ENCODE measurements around the gene GRK7.

Gene GRK7

DNA sequence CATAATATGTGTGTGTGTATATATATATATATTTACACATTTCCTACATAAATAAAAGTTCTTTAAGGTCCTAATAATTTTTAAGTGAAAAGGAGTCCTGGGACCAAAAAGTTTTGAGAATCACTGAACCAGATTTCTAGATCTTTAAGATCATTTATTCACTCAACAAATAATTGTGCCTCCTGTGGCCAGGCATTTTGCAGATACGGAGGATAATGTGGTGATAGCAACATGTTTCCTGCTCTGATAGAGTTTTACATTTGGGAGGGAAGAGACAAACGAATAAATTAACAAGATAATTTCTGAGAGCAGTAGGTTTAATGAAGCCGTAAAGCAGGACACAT is 25.6 kb upstream of the GRK7 start:
- DNase-seq (ENCODE audit: extremely low read depth, low read depth), result no peak
- peak overlapping the region; percentile 96 for H3K4me3 ChIP-seq (replicated peaks; ENCODE audit: low read depth, low read length)
- TF ChIP-seq CTCF (IDR thresholded peaks at IDR 0.05; ENCODE audit: low read depth, low read length, missing control alignments), result no peak

DNA sequence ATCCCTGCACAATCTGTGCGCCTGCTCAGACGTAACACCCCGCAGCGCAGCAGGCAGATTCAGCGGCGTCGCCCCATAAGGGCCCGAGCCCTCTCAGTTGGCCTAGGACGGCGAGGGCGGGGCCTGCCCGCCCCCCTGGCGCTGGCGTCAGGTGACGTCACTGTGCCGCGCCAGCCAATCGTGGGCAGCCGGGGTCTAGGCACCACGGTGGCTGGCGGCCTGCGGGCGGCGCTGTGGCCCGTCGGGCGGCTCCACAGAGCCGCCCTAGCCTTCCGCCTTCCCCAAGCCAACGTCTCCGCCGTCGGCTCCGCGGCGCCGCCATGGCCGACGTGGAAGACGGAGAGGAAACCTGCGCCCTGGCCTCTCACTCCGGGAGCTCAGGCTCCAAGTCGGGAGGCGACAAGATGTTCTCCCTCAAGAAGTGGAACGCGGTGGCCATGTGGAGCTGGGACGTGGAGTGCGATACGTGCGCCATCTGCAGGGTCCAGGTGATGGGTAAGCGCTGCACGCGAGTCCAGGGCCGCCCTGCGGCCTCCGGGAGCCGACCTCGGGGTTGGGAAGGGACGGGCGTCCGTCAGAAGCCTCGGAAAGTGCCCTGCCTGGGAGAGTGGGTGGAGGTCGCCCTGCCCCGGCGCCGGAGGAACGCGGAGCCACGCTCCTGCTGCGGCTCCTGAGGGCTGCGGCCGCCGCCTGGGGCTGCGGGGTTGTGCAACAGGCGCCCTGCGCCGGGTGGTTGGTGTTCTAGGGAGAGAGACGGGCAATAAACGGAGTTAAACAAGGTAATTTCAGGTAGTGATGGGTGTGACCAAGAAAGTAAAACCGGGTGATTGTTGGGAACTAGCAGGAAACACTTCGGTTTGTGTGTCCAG is 25.0 kb upstream of the GRK7 start, which contains the start of gene RNF7:
TSS of gene RNF7 (plus strand) at position 277 of the 869 bp plus-strand sequence. CDS start at position 321, 44 bp downstream.
- peak; percentile 84 for DNase-seq (ENCODE audit: extremely low read depth, low read depth)
- TF ChIP-seq CTCF (IDR thresholded peaks at IDR 0.05; ENCODE audit: low read depth, low read length, missing control alignments), result peak; percentile 92
- peak within 1 kb of the TSS; percentile 96 for H3K4me3 ChIP-seq (replicated peaks; ENCODE audit: low read depth, low read length)

GRCh38 chr3:141738891-141739363 is 24.3 kb upstream of the GRK7 start:
- TF ChIP-seq CTCF (IDR thresholded peaks at IDR 0.05; ENCODE audit: low read depth, low read length, missing control alignments), result no peak
- peak overlapping the region; percentile 96 for H3K4me3 ChIP-seq (replicated peaks; ENCODE audit: low read depth, low read length)
- peak; percentile 2 for DNase-seq (ENCODE audit: extremely low read depth, low read depth)

DNA sequence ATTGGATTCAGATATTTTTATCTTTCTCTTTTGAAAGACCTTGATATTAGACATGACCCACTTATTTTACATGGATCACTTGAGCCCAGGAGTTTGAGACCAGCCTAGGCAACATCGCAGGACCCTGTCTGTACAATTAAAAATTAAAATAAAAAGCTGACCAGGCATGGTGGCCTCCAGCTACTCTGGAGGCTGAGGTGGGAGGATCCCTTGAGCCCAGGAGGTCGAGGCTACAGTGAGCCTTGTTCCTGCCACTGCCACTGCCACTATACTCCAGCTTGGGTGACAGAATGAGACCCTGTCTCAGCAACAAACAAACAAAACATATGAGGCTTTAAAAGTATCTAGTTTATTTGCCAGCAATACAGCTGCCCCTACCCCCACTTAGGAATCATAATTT is 23.5 kb upstream of the GRK7 start:
- no peak for DNase-seq (ENCODE audit: extremely low read depth, low read depth)
- H3K4me3 ChIP-seq (replicated peaks; ENCODE audit: low read depth, low read length), result peak overlapping the region; percentile 96
- TF ChIP-seq CTCF (IDR thresholded peaks at IDR 0.05; ENCODE audit: low read depth, low read length, missing control alignments), result no peak

- peak overlapping the region; percentile 96; the same call in 1 of the 2 replicates for H3K4me3 ChIP-seq (replicated peaks; ENCODE audit: low read depth, low read length)
- DNase-seq (ENCODE audit: extremely low read depth, low read depth), result no peak
- no peak for TF ChIP-seq CTCF (IDR thresholded peaks at IDR 0.05; ENCODE audit: low read depth, low read length, missing control alignments)
Measured at GRCh38 chr3:141740349-141740748, 22.9 kb upstream of the GRK7 start.

GRCh38 chr3:141743305-141743704 is 19.9 kb upstream of the GRK7 start:
- DNase-seq (ENCODE audit: extremely low read depth, low read depth), result no peak
- no peak for TF ChIP-seq CTCF (IDR thresholded peaks at IDR 0.05; ENCODE audit: low read depth, low read length, missing control alignments)
- no peak overlapping the region for H3K4me3 ChIP-seq (replicated peaks; ENCODE audit: low read depth, low read length)

Data from HFF-Myc (cell line).